GM21447 (cell line): Measurements from ENCODE around the gene SERPINH1.
A peak's percentile ranks its signal among the peaks of the same experiment; 100 is the strongest.
"Not testable (repeated sequence)": the region's sequence is repeated elsewhere in the genome, so short reads cannot be mapped to it uniquely, and the experiment has no call there.

Experiments used
- ATAC-seq: cut with Tn5 transposase; IDR thresholded peaks from one replicate; pipeline ENCODE4 v1.9.1; 2021; ENCODE audit not compliant: unreplicated experiment

Gene SERPINH1

GRCh38 chr11:75572744-75573143 lies 10.7 kb downstream of the SERPINH1 start:
- no peak for ATAC-seq

- no peak for ATAC-seq
Measured at GRCh38 chr11:75574698-75575602, 12.9 kb downstream of the SERPINH1 start.

GRCh38 chr11:75576017-75576416 lies 14.0 kb downstream of the SERPINH1 start:
- ATAC-seq = no peak

DNA sequence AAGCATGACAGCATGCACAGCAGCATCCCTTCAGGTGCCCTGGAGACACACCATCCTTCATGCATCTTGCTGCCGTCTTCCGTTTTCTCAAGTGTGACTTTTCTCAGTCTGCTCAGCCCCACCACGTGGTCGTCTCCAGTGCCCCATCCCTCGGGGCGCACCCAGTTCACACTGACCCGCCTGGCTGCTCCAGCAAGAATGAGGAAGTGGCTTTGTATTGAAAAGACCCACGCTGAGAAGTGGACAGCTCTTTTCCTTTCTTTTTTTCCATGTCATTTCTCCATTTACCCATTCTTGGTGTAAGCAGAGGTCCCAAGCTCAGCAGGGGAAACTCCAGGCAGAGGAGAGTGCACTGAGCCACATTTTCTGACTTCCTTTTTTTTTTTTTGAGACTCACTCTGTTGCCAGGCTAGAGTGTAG lies 14.5 kb downstream of the SERPINH1 start:
- peak; percentile 79 for ATAC-seq

DNA sequence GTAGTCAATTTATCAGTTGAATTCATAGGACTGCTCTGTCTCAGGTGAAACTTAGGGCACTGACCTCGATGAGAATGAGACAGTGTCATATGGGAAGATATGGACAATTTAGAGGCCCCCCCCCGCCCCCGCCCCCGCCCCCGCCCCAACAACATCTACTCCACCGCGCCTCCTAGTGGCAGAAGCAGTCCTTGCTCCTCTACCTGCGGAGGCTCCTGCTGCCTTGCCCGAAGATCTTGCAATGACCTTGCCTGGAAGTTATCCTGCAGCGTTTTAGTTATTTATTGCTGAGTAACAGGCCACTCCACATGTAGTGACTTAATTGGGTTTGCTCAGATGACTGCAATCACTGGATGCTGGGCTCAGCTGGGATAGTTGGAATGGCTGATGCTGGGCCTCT lies 15.2 kb downstream of the SERPINH1 start:
- ATAC-seq = no peak

GRCh38 chr11:75578977-75579376 lies 16.9 kb downstream of the SERPINH1 start:
- ATAC-seq = no peak

DNA sequence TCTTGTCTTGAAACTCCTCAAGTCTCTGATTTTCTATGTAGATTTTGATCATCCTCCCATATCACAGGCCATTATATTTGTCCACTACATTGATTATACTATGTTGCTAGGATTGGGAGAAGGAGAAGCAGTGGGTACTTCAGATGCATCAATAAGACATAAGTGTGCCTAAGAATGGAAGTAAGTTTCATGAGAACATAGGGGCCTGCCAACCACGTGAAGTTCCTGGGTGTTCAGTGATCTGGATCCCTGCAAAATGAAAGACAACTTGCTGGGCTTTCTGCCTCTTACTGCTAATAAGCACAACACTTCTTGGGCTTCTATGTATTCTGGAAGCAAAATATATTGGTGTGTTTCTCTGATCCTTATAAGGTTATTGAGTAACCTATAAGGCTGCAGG lies 17.8 kb downstream of the SERPINH1 start:
- no peak for ATAC-seq

DNA sequence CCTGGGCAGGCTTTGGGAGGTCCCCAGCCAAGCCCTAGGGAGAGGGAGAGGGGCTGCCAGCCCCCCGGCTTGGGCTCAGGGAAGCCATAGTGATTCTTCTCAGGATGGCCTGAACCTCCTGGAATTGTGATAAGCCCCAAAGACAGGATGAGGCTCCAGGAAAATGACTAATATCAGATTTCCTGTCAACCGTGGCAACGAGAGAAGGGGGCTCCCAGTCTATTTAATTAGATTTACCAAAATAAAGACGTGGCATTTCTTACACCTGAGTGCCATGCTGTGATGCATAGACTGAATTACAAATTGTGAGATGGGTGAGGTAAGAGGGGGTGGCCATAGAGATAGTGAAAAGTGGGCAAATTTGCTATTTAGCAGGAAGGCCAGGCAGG lies 20.4 kb downstream of the SERPINH1 start:
- no peak for ATAC-seq

DNA sequence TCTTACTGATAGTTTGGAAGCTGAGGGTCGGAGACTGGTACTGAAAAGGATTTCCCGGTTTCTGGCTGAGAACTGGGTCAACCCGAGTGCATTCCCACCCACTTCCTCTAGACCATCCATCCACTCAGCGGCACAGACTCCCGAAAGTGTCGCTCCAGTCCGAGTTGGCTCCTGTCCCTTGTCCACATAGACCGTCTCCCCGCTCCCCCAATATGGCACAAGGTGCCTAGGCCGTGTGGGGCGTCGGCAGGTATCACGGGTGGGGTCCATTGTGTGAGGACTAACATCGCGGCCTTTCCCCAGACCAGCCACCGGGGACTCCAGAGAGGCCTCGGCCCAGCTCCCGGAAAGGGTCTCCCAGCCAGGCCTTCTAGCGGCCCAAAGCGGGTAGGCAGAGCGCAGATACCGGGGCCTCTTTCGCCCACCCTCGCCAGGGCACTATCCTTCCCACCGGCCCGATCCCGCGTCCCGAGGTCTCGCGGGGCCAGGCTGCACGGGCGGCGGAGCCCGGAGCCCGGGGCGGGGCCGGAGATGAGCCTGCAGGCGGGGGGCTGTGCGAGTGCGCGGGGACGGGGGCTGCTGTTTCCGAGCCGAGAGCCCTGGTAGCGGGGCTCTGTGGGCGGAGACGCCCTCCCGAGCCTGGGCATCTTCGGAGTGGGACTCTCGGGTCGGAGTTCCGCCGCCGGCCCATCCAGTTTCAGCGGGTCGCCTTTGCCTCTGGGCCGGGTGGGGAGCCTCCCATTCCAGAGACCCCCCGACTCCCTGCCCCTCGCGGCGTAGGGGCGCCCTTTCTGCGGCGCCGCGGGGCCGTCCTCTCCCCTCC lies 21.1 kb downstream of the SERPINH1 start:
- ATAC-seq = no peak

GRCh38 chr11:75583718-75584658 lies 21.9 kb downstream of the SERPINH1 start:
- ATAC-seq = no peak

DNA sequence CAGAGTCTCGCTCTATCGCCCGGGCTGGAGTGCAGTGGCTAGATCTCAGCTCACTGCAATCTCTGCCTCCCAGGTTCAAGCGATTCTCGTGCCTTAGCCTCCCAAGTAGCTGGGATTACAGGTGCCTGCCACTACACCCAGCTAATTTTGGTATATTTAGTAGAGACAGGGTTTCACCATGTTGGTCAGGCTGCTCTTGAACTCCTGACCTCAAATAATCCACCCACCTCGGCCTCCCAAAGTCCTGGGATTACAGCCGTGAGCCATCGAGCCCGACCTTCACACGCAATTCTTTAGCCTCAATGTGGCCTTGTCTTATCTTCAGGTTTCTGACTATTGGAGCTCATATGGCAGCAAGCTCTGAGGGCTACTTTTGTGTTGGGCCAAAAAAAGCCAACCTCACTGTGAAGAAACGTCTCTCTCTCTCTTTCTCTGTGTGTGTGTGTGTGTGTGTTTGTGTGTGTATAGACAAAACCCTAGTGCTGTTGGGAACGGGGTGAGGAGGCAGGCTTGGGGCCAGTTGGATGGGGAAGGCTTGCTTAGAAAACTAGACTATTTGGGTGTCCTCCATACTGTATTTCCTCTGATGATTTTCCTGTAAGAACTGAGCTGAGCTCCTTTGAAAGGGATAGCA lies 22.7 kb downstream of the SERPINH1 start:
- ATAC-seq = not testable (repeated sequence)

- ATAC-seq = no peak
Measured at GRCh38 chr11:75585293-75585670, 23.2 kb downstream of the SERPINH1 start.

- ATAC-seq = no peak
Measured at GRCh38 chr11:75586395-75586794, 24.3 kb downstream of the SERPINH1 start.

DNA sequence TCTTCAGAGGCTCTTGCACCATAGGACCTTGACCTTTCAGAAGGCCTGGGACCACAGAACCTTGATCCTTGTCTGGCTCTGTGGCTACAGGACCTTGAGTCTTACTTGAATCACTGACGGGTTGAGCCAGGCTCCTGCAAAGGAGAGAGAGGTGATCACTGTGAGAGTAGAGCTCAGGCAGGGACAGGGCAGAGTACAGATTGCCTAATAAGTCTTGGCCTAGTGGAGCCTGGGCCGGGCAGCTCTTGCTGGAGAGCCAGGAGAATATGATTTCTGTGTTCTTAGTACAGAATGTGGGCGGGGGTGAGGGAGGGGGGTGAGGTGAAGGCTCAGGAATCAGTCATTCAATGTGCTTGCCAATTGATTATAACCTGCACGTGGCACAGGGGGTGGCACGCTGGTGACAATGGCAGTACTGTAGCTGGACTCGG lies 26.0 kb downstream of the SERPINH1 start:
- no peak for ATAC-seq

DNA sequence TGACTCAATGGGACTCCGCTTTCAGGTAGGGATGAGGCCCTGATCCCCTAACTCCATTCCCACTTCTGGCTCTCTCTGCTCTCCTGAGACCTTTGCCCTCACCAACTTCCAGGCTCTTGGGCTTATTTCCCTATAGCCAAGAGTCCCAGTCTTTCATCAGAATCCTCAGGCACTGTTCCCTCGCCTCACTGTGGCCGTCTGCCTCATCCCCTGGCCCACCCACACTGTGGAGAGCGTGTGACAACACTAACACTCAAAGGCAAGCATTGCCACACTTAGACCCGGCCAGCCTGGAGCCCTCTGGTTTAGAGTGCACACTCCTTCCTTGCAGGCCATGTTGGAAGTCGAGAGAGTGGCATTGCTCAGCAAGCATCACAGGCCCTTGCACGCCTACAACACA lies 27.0 kb downstream of the SERPINH1 start:
- no peak for ATAC-seq

GRCh38 chr11:75589933-75590332 lies 27.9 kb downstream of the SERPINH1 start:
- no peak for ATAC-seq

GRCh38 chr11:75591371-75591770 lies 29.3 kb downstream of the SERPINH1 start:
- no peak for ATAC-seq

- ATAC-seq = no peak
Measured at GRCh38 chr11:75591966-75592365, 29.9 kb downstream of the SERPINH1 start.

DNA sequence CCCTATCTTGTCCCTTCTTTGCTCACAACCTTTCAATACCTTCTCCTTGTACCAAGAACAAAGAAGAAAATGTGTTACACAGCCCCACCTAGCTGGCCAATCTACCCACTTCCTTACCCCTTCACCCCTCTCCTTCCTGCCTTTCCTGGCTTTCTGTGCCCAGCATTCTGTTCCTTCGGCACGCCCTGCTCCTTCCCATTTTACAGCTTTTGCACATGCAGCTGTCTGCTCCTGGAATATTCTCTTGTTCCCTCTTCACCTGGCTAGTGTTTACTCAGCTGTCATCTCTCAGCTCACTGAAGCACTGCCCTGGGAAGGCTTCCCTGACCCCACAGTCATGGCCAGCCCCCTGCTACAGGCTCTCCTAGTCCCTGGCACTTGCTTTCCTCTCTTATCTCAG lies 30.7 kb downstream of the SERPINH1 start:
- ATAC-seq = no peak

DNA sequence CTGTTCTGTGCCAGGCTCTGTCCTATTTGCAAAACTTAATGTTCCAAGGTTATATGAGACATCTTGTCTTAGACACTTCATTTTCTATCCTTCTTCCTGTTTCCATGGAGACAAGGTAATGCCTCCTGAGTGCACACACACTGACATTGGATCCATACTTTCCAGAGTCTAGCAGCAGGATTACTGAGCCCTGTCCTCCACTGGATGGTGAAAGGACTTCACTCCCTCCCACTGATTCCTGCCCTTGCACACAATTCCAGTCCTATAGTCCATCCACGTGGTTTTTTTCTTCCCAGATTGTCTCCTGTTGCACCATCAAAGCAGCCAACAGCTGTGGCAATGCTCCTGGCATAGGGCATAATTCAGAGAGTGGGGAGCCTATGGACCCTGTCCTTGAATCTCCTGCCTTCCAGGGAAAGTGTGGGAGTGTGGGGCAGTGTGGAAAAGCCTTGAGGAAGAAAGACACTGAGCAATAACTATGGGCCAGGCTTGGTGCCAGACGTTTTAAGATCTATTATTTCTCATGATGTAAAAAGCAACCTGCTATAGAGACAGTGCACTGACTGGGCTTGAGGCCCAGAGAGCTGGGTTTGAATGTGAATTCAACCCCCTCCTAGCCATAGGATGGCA lies 31.3 kb downstream of the SERPINH1 start:
- no peak for ATAC-seq
